A549 (cell line): ENCODE data around the gene CRYBB3. TPM values are rescaled to one million over a fixed set of nuclear protein-coding genes. Genes with fewer than 3 reads are reported as not detected.
"Not testable (repeated sequence)": the region's sequence is repeated elsewhere in the genome, so short reads cannot be mapped to it uniquely, and the experiment has no call there.

Source experiments
- ATAC-seq, 2 experiments: fragments of 200-7000 bp in 1 of 2; fragments of >200 bp in 1 of 2; cut with Nextera tagmentation in 1 of 2; cut with Tn5 transposase in 1 of 2; 3 replicates each; pipeline versions ENCODE4 v1.8.0 to v1.9.1; 2018 to 2020; ENCODE audit warnings: mild to moderate bottlenecking in 1 of 2, moderate library complexity in 1 of 2
- CTCF ChIA-PET: fragments of 300-600 bp; sonication (Branson Sonifier 250); formaldehyde crosslinking; extraction: SDS; loops from one replicate; lab custom pipeline; 2021; ENCODE audit warnings: antibody characterized with exemption, inconsistent platforms; lab: Yijun Ruan, JAX
- POLR2A ChIA-PET: fragments of 350-600 bp; formaldehyde crosslinking; extraction: SDS; loops from one replicate; lab custom pipeline; 2021; ENCODE audit warnings: antibody characterized with exemption, inconsistent platforms; lab: Yijun Ruan, JAX
- DNase-seq, 2 experiments: peaks; one replicate each; pipeline versions ENCODE4 v3.0.0 to v3.0.0-alpha.2; 2011 to 2016; ENCODE audit warnings: low read depth in 1 of 2, low spot score in 1 of 2
- FAIRE-seq: peaks from 2 replicates; lab custom pipeline; 2011; peaks lifted over from hg19 to GRCh38; lab: Jason Lieb, UNC
- H3K27ac ChIP-seq, 2 experiments: fragments of >200 bp; sonication (Bioruptor Twin); formaldehyde crosslinking; 3 replicates each; pipeline ENCODE4 v1.5.1; 2016 to 2017
- H3K4me1 ChIP-seq: fragments of >200 bp; sonication (Bioruptor Twin); formaldehyde crosslinking; 3 replicates; pipeline ENCODE4 v1.6.1; 2016
- H3K4me2 ChIP-seq: fragments of >200 bp; sonication (Bioruptor Twin); formaldehyde crosslinking; 3 replicates; pipeline ENCODE4 v1.6.1; 2016
- H3K4me3 ChIP-seq: fragments of >200 bp; sonication (Bioruptor Twin); formaldehyde crosslinking; 3 replicates; pipeline ENCODE4 v1.5.1; 2016
- H3K9me3 ChIP-seq: fragments of >200 bp; sonication (Bioruptor Twin); formaldehyde crosslinking; 3 replicates; pipeline ENCODE4 v1.6.1; 2016
- CHD2 ChIP-seq: fragments of 150-350 bp; IDR thresholded peaks from 2 replicates; pipeline ENCODE4 v1.6.1; 2014; ENCODE audit warnings: low read length; ENCODE audit not compliant: partially characterized antibody
- EHF ChIP-seq: fragments of 250-450 bp; sonication (Bioruptor Pico); IDR thresholded peaks from 2 replicates; pipeline ENCODE4 v1.5.0; 2020; ENCODE audit warnings: mild to moderate bottlenecking
- EP300 ChIP-seq, 2 experiments: fragments of >200 bp; sonication (Bioruptor Twin); formaldehyde crosslinking; IDR thresholded peaks; 2 replicates in 1 of 2; 3 replicates in 1 of 2; pipeline ENCODE4 v1.6.1; 2016 to 2017
- HOXB5 ChIP-seq: fragments of 250-450 bp; sonication (Bioruptor Pico); IDR thresholded peaks from 2 replicates; pipeline ENCODE4 v1.5.0; 2020; ENCODE audit warnings: mild to moderate bottlenecking, moderate library complexity
- KDM1A ChIP-seq: fragments of 200-600 bp; sonication (generic); IDR thresholded peaks from 2 replicates; pipeline ENCODE4 v1.6.1; 2016; ENCODE audit warnings: low read depth, mild to moderate bottlenecking
- KDM5A ChIP-seq: fragments of 200-600 bp; sonication (generic); IDR thresholded peaks from 2 replicates; pipeline ENCODE4 v1.6.1; 2016; ENCODE audit warnings: antibody characterized with exemption, mild to moderate bottlenecking
- MAZ ChIP-seq: fragments of 150-350 bp; IDR thresholded peaks from 2 replicates; pipeline ENCODE4 v1.6.1; 2014; ENCODE audit warnings: antibody characterized with exemption, low read depth, low read length, borderline replicate concordance
- NR3C1 ChIP-seq: fragments of >200 bp; sonication (Bioruptor Twin); formaldehyde crosslinking; IDR thresholded peaks from 3 replicates; pipeline ENCODE4 v1.6.1; 2017
- RAD21 ChIP-seq, 2 experiments: fragments of >200 bp in 1 of 2; sonication (Bioruptor Twin) in 1 of 2; formaldehyde crosslinking in 1 of 2; IDR thresholded peaks in 1 of 2; conservative IDR thresholded peaks in 1 of 2; 2 replicates in 1 of 2; 3 replicates in 1 of 2; pipeline ENCODE4 v1.6.1; 2012 to 2018; ENCODE audit warnings: inconsistent platforms in 1 of 2
- SMC3 ChIP-seq: fragments of >200 bp; sonication (Bioruptor Twin); formaldehyde crosslinking; IDR thresholded peaks from 3 replicates; pipeline ENCODE4 v1.6.1; 2018; ENCODE audit warnings: inconsistent platforms
- TFCP2L1 ChIP-seq: fragments of 250-450 bp; sonication (Bioruptor Pico); IDR thresholded peaks from 2 replicates; pipeline ENCODE4 v1.5.0; 2021; ENCODE audit warnings: mild to moderate bottlenecking
- WGBS: methylation state at CpG from one replicate; pipeline ENCODE4 v1.1.6; 2017; ENCODE audit errors: missing lambda C conversion rate; 5-methylcytosine and 5-hydroxymethylcytosine counted together
- polyA plus RNA-seq, 4 experiments: library from polyadenylated mRNA; depleted of rRNA in 3 of 4; stranded (reverse); fragments of >200 nt; fragmentation: RNase III in 1 of 4; extraction: RNeasy Plus Mini Kit Qiagen cat#74134 plus additional on column Dnase treatment in 1 of 4; gene quantifications; 2 replicates in 3 of 4; 3 replicates in 1 of 4; pipeline ENCODE4 v1.2.3, GENCODE V29; 2011 to 2017
- TF ChIP-seq, protein P1 (sequence below): fragments of 250-450 bp; sonication (Bioruptor Pico); IDR thresholded peaks from 2 replicates; pipeline ENCODE4 v1.5.0; 2021; ENCODE audit warnings: mild to moderate bottlenecking, moderate library complexity, borderline replicate concordance
- TF ChIP-seq, protein P2 (sequence below): IDR thresholded peaks from 2 replicates; pipeline ENCODE4 v1.6.1; 2012
- TF ChIP-seq, protein P3 (sequence below): fragments of >200 bp; sonication (Bioruptor Twin); formaldehyde crosslinking; IDR thresholded peaks from 3 replicates; pipeline ENCODE4 v1.5.1; 2016

CRYBB3 gene
- polyA plus RNA-seq, 2 of the 4 experiments (the other 2 are of a cell fraction): not detected

DNA sequence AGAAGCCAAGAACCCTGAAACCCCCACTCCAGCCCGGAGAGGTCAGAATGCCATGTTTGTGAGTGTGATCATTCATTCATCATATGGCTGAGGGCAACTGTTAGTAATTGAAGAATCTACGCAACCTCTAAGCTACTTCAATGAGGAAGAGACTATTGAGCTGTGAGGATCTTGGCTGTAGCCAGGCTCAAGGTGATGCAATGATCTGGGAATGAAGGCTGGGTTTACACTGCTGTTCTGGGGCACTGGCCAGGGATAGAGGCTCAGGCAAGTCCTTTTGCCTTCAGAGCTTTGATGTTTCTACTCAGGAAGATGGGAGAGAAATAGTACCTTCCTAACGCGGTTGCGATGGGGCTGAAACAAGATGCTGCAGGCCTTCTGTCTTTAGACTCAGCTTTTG lies 32.6 kb downstream of the CRYBB3 start:
- no peak for ATAC-seq
- CTCF ChIA-PET: interaction anchor here (1.3 kb wide), 2 partner anchors 31 to 1098 kb away, joined by 3 read pairs; no protein-coding TSS in a partner anchor
- H3K27ac ChIP-seq: no peak overlapping the region

GRCh38 chr22:25233706-25234105 lies 34.0 kb downstream of the CRYBB3 start:
- FAIRE-seq, DNase-seq, POLR2A ChIA-PET, H3K4me3 ChIP-seq, H3K9me3 ChIP-seq, H3K4me1 ChIP-seq, ATAC-seq, H3K27ac ChIP-seq, H3K4me2 ChIP-seq: not testable (repeated sequence)
- CTCF ChIA-PET: interaction anchor here (1.0 kb wide), 1 partner anchor 8 kb away, joined by 3 read pairs; no protein-coding TSS in a partner anchor

More for the DNA sequence above, 32.6 kb downstream of the CRYBB3 start:
- Histone ChIP-seq H3K4me1 (no peaks in the 10 kb centered on the region), H3K4me3 (no peak overlapping the region), H3K9me3 (no peaks in the 10 kb centered on the region), H3K4me2 (no peak overlapping the region)
- POLR2A ChIA-PET: no interaction called here
- DNase-seq (no peak), FAIRE-seq (no peak)
- 30% methylated on average over 5 of the region's 5 CpGs for WGBS
- TF ChIP-seq NR3C1 (no peak), TFCP2L1 (CRISPR knock-in tag) (no peak), KDM5A (no peak), EP300 (IDR thresholded peaks at IDR 0.05) (no peak), CHD2 (no peak), KDM1A (no peak), MAZ (no peak), HOXB5 (CRISPR knock-in tag) (no peak)
- TF ChIP-seq, protein P1, sequence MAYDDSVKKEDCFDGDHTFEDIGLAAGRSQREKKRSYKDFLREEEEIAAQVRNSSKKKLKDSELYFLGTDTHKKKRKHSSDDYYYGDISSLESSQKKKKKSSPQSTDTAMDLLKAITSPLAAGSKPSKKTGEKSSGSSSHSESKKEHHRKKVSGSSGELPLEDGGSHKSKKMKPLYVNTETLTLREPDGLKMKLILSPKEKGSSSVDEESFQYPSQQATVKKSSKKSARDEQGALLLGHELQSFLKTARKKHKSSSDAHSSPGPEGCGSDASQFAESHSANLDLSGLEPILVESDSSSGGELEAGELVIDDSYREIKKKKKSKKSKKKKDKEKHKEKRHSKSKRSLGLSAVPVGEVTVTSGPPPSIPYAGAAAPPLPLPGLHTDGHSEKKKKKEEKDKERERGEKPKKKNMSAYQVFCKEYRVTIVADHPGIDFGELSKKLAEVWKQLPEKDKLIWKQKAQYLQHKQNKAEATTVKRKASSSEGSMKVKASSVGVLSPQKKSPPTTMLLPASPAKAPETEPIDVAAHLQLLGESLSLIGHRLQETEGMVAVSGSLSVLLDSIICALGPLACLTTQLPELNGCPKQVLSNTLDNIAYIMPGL: no peak

- 16% methylated on average over 13 of the region's 30 CpGs for WGBS
- POLR2A ChIA-PET: no interaction called here
- CTCF ChIA-PET: interaction anchor here (0.6 to 1.8 kb wide), 20 partner anchors 8 to 1095 kb away, joined by 3 to 6 read pairs (median 3); partner anchors contain the start of gene CRYBB2
- peak overlapping the region; percentile 80 for H3K4me2 ChIP-seq
- TF ChIP-seq, protein P2, sequence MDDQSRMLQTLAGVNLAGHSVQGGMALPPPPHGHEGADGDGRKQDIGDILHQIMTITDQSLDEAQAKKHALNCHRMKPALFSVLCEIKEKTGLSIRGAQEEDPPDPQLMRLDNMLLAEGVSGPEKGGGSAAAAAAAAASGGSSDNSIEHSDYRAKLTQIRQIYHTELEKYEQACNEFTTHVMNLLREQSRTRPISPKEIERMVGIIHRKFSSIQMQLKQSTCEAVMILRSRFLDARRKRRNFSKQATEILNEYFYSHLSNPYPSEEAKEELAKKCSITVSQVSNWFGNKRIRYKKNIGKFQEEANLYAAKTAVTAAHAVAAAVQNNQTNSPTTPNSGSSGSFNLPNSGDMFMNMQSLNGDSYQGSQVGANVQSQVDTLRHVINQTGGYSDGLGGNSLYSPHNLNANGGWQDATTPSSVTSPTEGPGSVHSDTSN: peak; percentile 96
- TF ChIP-seq, protein P3, sequence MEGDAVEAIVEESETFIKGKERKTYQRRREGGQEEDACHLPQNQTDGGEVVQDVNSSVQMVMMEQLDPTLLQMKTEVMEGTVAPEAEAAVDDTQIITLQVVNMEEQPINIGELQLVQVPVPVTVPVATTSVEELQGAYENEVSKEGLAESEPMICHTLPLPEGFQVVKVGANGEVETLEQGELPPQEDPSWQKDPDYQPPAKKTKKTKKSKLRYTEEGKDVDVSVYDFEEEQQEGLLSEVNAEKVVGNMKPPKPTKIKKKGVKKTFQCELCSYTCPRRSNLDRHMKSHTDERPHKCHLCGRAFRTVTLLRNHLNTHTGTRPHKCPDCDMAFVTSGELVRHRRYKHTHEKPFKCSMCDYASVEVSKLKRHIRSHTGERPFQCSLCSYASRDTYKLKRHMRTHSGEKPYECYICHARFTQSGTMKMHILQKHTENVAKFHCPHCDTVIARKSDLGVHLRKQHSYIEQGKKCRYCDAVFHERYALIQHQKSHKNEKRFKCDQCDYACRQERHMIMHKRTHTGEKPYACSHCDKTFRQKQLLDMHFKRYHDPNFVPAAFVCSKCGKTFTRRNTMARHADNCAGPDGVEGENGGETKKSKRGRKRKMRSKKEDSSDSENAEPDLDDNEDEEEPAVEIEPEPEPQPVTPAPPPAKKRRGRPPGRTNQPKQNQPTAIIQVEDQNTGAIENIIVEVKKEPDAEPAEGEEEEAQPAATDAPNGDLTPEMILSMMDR: peak; percentile 61
- TF ChIP-seq RAD21 (conservative IDR thresholded peaks at IDR 0.05 in 1 of 2, IDR thresholded peaks at IDR 0.05 in 1 of 2) (peak; percentile 85 to 87), SMC3 (peak; percentile 80), EHF (CRISPR knock-in tag) (no peak)
- TF ChIP-seq, all 56 proteins: peak for 4
- peak overlapping the region; percentile 24; the same call in 2 of the 3 replicates for H3K4me3 ChIP-seq
- FAIRE-seq: no peak
- peak; percentile 86 to 91 for DNase-seq
- no peaks in the 10 kb centered on the region for H3K9me3 ChIP-seq
- H3K4me1 ChIP-seq: no peaks in the 10 kb centered on the region
- ATAC-seq: peak; percentile 98 to 99
- H3K27ac ChIP-seq: peak overlapping the region in 1 of 2 experiments; percentile 48; a peak in 2 of 6 replicates
Observed at GRCh38 chr22:25235547-25236290, 36.1 kb downstream of the CRYBB3 start.
